Smooth muscle cell of the pulmonary artery (primary cell): ENCODE measurements around the gene FRMD5. TPM values are rescaled to one million over a fixed set of nuclear protein-coding genes. Genes with fewer than 3 reads are reported as not detected.

Experiments
- total RNA-seq: library from RNA; depleted of rRNA; stranded (reverse); fragments of >200 nt; gene quantifications from 2 replicates; pipeline ENCODE4 v1.2.3, GENCODE V29; 2014

FRMD5 gene
- total RNA-seq: 10.0 and 30.2 TPM in 2 replicates

GRCh38 chr15:44195151-44195740 is at the start of gene FRMD5:
FRMD5 (minus strand) TSS chr15:44195271.

GRCh38 chr15:43826508-43827341 is 368.3 kb downstream of the FRMD5 start, which contains the start of gene WDR76:
WDR76 (plus strand) TSS chr15:43827002; CDS start chr15:43827033, 31 bp downstream.

GRCh38 chr15:43824302-43825246 is 370.5 kb downstream of the FRMD5 start, which contains the start of gene MFAP1:
MFAP1 (minus strand) TSS chr15:43824690; CDS start chr15:43824569, 121 bp downstream.

Other genes with a start within 250 kb of the FRMD5 start
- 131 and 157 TPM in 2 replicates for gene GOLM2, start 93.4 kb upstream of the FRMD5 start, total RNA-seq
- gene CTDSPL2, start 232.4 kb upstream of the FRMD5 start, total RNA-seq: 61.8 and 65.4 TPM in 2 replicates